ENCODE data around the gene WDFY4. TPM values are rescaled to one million over a fixed set of nuclear protein-coding genes. Genes with fewer than 3 reads are reported as not detected.

The WDFY4 gene
- total and polyA plus RNA-seq, 9 of the 15 experiments (the other 6 are each of a cell fraction or from before 2014, with no cell fraction given): 0.01 to 0.02 (median 0.01) TPM; not detected in 6

GRCh38 chr10:48981310-48981907 is 296.7 kb downstream of the WDFY4 start (continued):
- no peak for TF ChIP-seq PRDM10 (IDR thresholded peaks at IDR 0.05; ENCODE audit: partially characterized antibody)
- TF ChIP-seq GTF2F1 (IDR thresholded peaks at IDR 0.05; ENCODE audit: low read depth, low read length): no peak
- TF ChIP-seq JUN (IDR thresholded peaks at IDR 0.05; ENCODE audit: borderline replicate concordance, low read depth, low read length): no peak
- TF ChIP-seq JUN (CRISPR knock-in tag; IDR thresholded peaks at IDR 0.05; ENCODE audit: borderline replicate concordance): no peak
- peak; percentile 34 for TF ChIP-seq ZFP36 (IDR thresholded peaks at IDR 0.05; ENCODE audit: low read depth, low read length, partially characterized antibody)
- 0 out of 2 replicates have a peak, but pooled peaks have one; percentile 51 for TF ChIP-seq TARDBP (IDR thresholded peaks at IDR 0.05)
- TF ChIP-seq CEBPG (CRISPR knock-in tag; IDR thresholded peaks at IDR 0.05): no peak
- TF ChIP-seq CEBPG (tag; conservative IDR thresholded peaks at IDR 0.05 in 1 of 2, IDR thresholded peaks at IDR 0.05 in 1 of 2): no peak
- TF ChIP-seq ZC3H11A (IDR thresholded peaks at IDR 0.05; ENCODE audit: low read depth, low read length): 0 out of 2 replicates have a peak, but pooled peaks have one; percentile 58
- no peak for TF ChIP-seq TFE3 (CRISPR knock-in tag; IDR thresholded peaks at IDR 0.05)
- TF ChIP-seq RB1 (IDR thresholded peaks at IDR 0.05; ENCODE audit: low read depth): peak; percentile 82
- TF ChIP-seq CBFB (CRISPR knock-in tag; IDR thresholded peaks at IDR 0.05): peak; percentile 58; the same call in 1 of the 2 replicates
- no peak for TF ChIP-seq ZNF592 (IDR thresholded peaks at IDR 0.05)
- TF ChIP-seq ZNF121 (CRISPR knock-in tag; conservative IDR thresholded peaks at IDR 0.05): no peak
- no peak for TF ChIP-seq NUFIP1 (IDR thresholded peaks at IDR 0.05; ENCODE audit: partially characterized antibody)
- peak; percentile 65; the same call in 1 of the 2 replicates for TF ChIP-seq CTBP1 (IDR thresholded peaks at IDR 0.05; ENCODE audit: borderline replicate concordance)
- 0 out of 2 replicates have a peak, but pooled peaks have one; percentile 17 for TF ChIP-seq CHD2 (IDR thresholded peaks at IDR 0.05; ENCODE audit: low read depth, low read length)
- no peak for TF ChIP-seq TCF15 (CRISPR knock-in tag; IDR thresholded peaks at IDR 0.05)
- no peak for TF ChIP-seq SRF (CRISPR knock-in tag; IDR thresholded peaks at IDR 0.05)
- no peak for TF ChIP-seq DPF2 (IDR thresholded peaks at IDR 0.05)
